LNCAP (cell line): ENCODE results near the gene ZNF613.

Experiments used
- CTCF ChIP-seq: fragments of 450-650 bp; IDR thresholded peaks from 2 replicates; pipeline ENCODE4 v1.5.1; 2017; ENCODE audit warnings: mild to moderate bottlenecking

ZNF613 gene

GRCh38 chr19:51986309-51987291 is 59.3 kb downstream of the ZNF613 start, which contains the start of gene ZNF350:
Gene ZNF350 (minus strand): TSS chr19:51986840. CDS start chr19:51974360, 12,480 bp downstream.
- TF ChIP-seq CTCF: no peak

- TF ChIP-seq CTCF: no peak
Observed at GRCh38 chr19:51993422-51993821, 66.2 kb downstream of the ZNF613 start.

GRCh38 chr19:51994048-51994644 is 66.9 kb downstream of the ZNF613 start:
- no peak for TF ChIP-seq CTCF
